ENCODE measurements around the gene MLPH. TPM values are rescaled to one million over a fixed set of nuclear protein-coding genes. Genes with fewer than 3 reads are reported as not detected.

The MLPH gene
- total RNA-seq, 4 donors from 2014 or later: 59.7 to 889 (median 182) TPM

GRCh38 chr2:237583385-237584295 is 96.6 kb downstream of the MLPH start:
- Histone ChIP-seq H3K27me3 (no peaks in the 10 kb centered on the region), H3K4me1 (peaks cover 6 to 15% (median 8%) of the 10 kb centered on the region in 4 donors), H3K27ac (no peak overlapping the region), H3K4me3 (no peak overlapping the region), H3K36me3 (no peaks in the 10 kb centered on the region), H3K9me3 (no peaks in the 10 kb centered on the region)
- DNase-seq: no peak
- intact Hi-C loops (cut with DNase I; ENCODE audit: low total_unique reads): loop anchor here (2.0 kb wide), 1 partner anchor 161 kb away; no protein-coding TSS in a partner anchor
- in situ Hi-C loops (cut with MboI; ENCODE audit: low pct_ligation_motif_present in 1 of 4, low pct_unique_long_range_greater_than_20kb in 1 of 4, low sequenced_read_pairs in 3 of 4): loop anchor here in 3 of 4 donors (10.0 to 25.0 kb wide), 3 partner anchors 154 to 171 kb away; no protein-coding TSS in a partner anchor
- TF ChIP-seq POLR2A (IDR thresholded peaks at IDR 0.05): no peak
- TF ChIP-seq POLR2AphosphoS5 (IDR thresholded peaks at IDR 0.05): no peak
- TF ChIP-seq CTCF (IDR thresholded peaks at IDR 0.05): no peak
- TF ChIP-seq EP300 (IDR thresholded peaks at IDR 0.05; ENCODE audit: low read depth): no peak
- WGBS, 2 donors (ENCODE audit: low coverage in 1 of 2): 91% methylated on average over 11 of the region's 19 CpGs; no CpG with 5 or more reads in 1 of the 2 donors

GRCh38 chr2:237585590-237586221 is 98.7 kb downstream of the MLPH start:
- H3K9me3 ChIP-seq: no peaks in the 10 kb centered on the region

GRCh38 chr2:237588044-237588696 is 101.1 kb downstream of the MLPH start:
- in situ Hi-C loops (cut with MboI; ENCODE audit: low pct_ligation_motif_present in 1 of 4, low pct_unique_long_range_greater_than_20kb in 1 of 4, low sequenced_read_pairs in 3 of 4): loop anchor here in 3 of 4 donors (10.0 to 25.0 kb wide), 3 partner anchors 149 to 167 kb away; no protein-coding TSS in a partner anchor
- DNase-seq: peak; percentile 55
- no peak overlapping the region for H3K27ac ChIP-seq
- H3K27me3 ChIP-seq: no peaks in the 10 kb centered on the region
- H3K4me1 ChIP-seq: peaks cover 0 to 24% (median 1%) of the 10 kb centered on the region in 4 donors
- H3K4me3 ChIP-seq: no peak overlapping the region
- no peaks in the 10 kb centered on the region for H3K9me3 ChIP-seq
- 66 to 67% methylated on average over 7 to 9 of the region's 9 CpGs for WGBS, 2 donors (ENCODE audit: low coverage in 1 of 2)
- no peak for TF ChIP-seq POLR2AphosphoS5 (IDR thresholded peaks at IDR 0.05)
- no peak for TF ChIP-seq POLR2A (IDR thresholded peaks at IDR 0.05)
- TF ChIP-seq EP300 (IDR thresholded peaks at IDR 0.05; ENCODE audit: low read depth): no peak
- no peak for TF ChIP-seq CTCF (IDR thresholded peaks at IDR 0.05)
- intact Hi-C loops (cut with DNase I; ENCODE audit: low total_unique reads): no loop called here
- no peaks in the 10 kb centered on the region for H3K36me3 ChIP-seq

More at GRCh38 chr2:237585590-237586221, 98.7 kb downstream of the MLPH start:
- in situ Hi-C loops (cut with MboI; ENCODE audit: low pct_ligation_motif_present in 1 of 4, low pct_unique_long_range_greater_than_20kb in 1 of 4, low sequenced_read_pairs in 3 of 4): loop anchor here in 3 of 4 donors (10.0 to 25.0 kb wide), 3 partner anchors 152 to 169 kb away; no protein-coding TSS in a partner anchor
- DNase-seq: no peak
- TF ChIP-seq POLR2A (IDR thresholded peaks at IDR 0.05) (no peak), EP300 (IDR thresholded peaks at IDR 0.05; ENCODE audit: low read depth) (no peak), CTCF (IDR thresholded peaks at IDR 0.05) (no peak), POLR2AphosphoS5 (IDR thresholded peaks at IDR 0.05) (no peak)
- peaks cover 6 to 23% (median 9%) of the 10 kb centered on the region in 4 donors for H3K4me1 ChIP-seq
- intact Hi-C loops (cut with DNase I; ENCODE audit: low total_unique reads): no loop called here
- 70 to 88% methylated on average over 5 to 15 of the region's 15 CpGs for WGBS, 2 donors (ENCODE audit: low coverage in 1 of 2)
- no peak overlapping the region for H3K4me3 ChIP-seq
- H3K27ac ChIP-seq: no peak overlapping the region
- H3K36me3 ChIP-seq: no peaks in the 10 kb centered on the region
- no peaks in the 10 kb centered on the region for H3K27me3 ChIP-seq

Measured in transverse colon (tissue), 4 donors.